Fibroblast of the aortic adventitia (primary cell): Measurements from ENCODE around the gene CRACDL. TPM values are rescaled to one million over a fixed set of nuclear protein-coding genes. Genes with fewer than 3 reads are reported as not detected.

Experiments
- DNase-seq: peaks from one replicate; pipeline ENCODE4 v3.0.0-alpha.2; 2010; ENCODE audit warnings: low read depth
- H3K4me3 ChIP-seq: 2 replicates; pipeline ENCODE4 v1.5.1; 2011; ENCODE audit warnings: low read depth, mild to moderate bottlenecking, control low read depth, low read length, moderate library complexity
- total RNA-seq: library from RNA; depleted of rRNA; stranded (reverse); fragments of >200 nt; gene quantifications from 2 replicates; pipeline ENCODE4 v1.2.3, GENCODE V29; 2012; ENCODE audit warnings: low replicate concordance
- TF ChIP-seq, protein P1 (sequence below): IDR thresholded peaks from 2 replicates; pipeline ENCODE4 v1.5.1; 2011; ENCODE audit warnings: mild to moderate bottlenecking, low read length, control low read depth, inconsistent platforms; ENCODE audit not compliant: insufficient read depth

The CRACDL gene
- total RNA-seq, 1 donor, result not detected

DNA sequence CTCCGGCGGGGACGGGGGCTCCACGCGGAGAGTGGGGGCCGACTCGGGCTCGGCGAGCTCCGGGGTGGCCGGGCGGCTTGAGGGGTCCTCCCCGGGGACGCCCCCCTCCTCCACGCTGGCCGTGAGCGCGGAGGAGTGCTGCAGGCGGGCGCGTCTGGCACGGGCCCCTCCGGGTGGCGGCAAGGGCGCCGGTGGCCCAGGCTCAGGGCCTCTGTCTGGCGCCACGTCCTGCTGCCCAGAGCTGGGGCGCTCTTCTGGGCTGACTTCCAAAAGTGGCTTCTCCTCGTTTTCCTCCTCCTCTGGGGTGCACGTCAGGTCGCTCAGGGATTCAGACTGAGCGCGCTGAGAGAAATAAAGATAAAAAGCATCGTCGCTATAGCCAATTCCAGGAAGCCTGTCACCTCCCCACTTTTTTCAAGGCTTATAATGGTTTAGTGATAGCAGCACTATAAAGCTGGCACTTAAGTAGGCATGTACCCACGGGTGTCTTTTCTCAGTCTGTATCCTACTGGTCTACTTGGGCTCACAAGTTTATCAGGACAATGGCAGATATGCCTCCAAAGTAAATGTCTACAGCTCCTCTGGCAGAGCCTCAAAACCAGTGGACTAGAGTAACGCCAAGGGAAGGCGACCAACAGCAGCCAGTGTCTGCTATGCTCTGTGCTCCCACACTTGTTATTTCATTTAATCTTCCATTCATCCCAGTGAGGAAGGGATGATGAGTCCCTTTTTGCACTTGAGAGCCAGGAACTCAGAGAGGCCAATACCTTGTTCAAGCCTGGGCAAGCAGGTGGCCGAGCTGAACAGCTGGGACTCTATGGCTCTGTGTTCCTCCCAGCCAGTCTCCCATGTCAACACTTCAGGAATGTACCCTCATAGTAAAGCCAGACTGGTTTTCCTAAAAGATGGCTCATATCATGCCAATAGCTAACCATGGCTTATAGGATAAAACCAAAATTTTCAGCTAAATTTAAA, 112.5 kb downstream of the CRACDL start:
- TF ChIP-seq, protein P1, sequence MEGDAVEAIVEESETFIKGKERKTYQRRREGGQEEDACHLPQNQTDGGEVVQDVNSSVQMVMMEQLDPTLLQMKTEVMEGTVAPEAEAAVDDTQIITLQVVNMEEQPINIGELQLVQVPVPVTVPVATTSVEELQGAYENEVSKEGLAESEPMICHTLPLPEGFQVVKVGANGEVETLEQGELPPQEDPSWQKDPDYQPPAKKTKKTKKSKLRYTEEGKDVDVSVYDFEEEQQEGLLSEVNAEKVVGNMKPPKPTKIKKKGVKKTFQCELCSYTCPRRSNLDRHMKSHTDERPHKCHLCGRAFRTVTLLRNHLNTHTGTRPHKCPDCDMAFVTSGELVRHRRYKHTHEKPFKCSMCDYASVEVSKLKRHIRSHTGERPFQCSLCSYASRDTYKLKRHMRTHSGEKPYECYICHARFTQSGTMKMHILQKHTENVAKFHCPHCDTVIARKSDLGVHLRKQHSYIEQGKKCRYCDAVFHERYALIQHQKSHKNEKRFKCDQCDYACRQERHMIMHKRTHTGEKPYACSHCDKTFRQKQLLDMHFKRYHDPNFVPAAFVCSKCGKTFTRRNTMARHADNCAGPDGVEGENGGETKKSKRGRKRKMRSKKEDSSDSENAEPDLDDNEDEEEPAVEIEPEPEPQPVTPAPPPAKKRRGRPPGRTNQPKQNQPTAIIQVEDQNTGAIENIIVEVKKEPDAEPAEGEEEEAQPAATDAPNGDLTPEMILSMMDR, result no peak
- DNase-seq, result no peak

DNA sequence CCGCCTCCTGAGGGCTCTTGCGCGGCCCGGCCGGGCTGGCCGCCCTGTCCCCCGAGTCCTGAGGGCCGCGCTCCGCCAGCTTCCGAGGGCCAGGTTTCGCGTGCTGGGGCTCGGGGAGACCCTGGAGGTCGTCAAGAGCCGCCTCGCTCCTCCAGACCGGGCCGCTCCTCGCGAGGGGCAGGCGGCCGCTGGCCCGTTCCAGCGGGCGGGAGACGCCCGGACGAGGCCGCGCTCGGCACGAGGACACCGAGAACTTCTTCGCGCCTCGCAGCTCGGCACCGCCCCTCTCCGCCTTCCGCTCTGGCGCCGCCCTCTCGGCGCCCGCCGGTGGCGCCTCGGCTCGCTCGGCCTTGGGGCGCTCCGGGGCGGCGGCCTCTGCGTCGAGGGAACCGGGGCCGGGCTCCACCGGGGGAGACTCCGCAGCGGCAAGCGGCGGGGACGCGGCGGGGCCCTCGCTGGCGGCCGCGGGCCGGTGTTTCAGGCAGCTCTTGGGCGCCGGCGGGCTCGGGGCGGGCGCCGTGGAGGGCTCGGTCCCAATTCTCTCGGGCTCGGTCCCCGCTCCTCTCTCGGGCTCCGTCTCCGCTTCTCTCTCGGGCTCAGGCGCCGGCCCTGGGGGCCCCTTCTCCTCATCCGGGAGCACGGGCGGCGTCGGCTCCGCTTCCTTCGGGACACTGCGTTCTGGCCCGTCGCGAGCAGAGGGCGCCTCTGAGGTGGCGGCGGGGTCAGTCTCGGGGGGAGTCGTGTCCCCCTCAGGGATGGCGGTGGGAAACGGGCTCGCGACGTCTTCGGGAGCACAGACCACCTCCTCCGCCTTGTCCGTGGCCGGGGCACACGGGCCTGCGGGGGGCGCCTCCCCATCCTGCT, 113.5 kb downstream of the CRACDL start:
- H3K4me3 ChIP-seq, result no peak overlapping the region
- TF ChIP-seq, protein P1, result peak; percentile 16
- DNase-seq, result no peak

More for the DNA sequence above, 112.5 kb downstream of the CRACDL start:
- H3K4me3 ChIP-seq, result no peak overlapping the region

DNA sequence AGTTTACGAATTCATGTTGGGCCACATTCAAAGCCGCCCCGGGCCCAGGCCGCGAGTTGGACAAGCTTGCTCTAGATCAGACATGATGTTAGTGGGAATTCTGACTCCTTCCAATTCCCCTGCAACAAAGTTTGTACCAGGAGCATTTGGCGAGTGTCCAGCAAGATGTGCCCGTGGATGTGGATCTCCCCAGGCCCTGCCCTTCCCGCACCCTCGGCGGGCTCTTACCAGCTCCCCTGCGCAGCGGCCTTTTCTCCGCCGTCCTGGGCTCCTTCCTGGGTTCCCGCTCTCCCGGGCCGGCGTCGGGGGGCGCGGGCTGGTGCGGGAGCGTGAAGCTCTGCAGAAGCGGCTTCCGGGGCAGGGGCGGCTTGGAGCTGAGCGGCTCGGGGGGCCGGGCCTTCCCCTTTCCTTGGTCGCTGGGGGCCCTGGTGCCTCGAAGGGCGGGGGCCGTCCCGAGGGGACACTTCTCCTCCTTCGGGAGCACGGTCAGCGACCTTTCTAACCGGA, 114.3 kb downstream of the CRACDL start:
- H3K4me3 ChIP-seq, result no peak overlapping the region
- TF ChIP-seq, protein P1, result no peak
- no peak for DNase-seq

DNA sequence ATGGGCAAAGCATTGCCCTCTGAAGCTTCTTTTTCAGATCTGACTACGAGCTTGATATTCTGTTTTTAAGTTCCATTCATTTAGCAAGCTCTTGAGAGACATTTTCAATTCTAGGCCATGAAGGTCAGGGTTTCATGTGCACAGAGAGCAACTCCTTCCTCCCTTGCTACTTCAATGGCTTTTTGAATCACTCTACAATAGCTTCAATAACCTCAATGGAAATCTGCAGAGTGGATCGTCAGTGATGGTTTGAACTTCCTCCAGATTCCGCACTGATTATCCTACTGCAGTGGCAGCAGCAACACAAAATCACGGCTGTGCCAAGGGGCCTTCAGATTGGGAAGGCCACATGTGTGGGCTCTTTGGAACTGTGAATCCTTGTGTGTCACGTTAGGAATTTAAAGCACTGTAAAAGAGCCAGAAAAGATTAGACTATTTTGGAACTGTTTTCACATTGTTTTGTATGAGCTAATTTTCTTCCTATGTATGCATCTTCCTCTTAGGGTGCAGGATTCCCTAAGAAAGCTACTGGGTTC, 116.7 kb downstream of the CRACDL start:
- H3K4me3 ChIP-seq, result no peak overlapping the region
- TF ChIP-seq, protein P1, result no peak
- DNase-seq, result peak; percentile 32

DNA sequence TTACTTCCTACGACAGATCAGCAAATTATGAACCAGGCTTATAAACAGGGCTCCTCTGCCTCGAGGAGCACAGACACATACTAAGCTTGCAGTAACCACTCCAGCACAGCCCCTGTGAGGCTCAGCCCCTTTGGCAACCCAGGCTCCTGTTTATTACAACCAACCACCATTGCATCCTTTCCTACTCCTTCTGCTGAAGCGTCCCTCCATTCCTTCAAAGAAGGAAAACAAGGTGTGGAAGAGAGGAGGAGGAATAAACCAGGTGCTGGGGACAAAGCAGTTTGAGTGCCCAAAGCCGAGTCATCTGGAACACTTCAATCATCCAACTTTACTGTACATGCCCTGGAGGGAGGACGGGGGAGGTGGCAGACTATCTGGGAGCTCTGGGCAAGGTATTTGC, 117.9 kb downstream of the CRACDL start:
- H3K4me3 ChIP-seq, result no peak overlapping the region
- TF ChIP-seq, protein P1, result no peak
- no peak for DNase-seq

DNA sequence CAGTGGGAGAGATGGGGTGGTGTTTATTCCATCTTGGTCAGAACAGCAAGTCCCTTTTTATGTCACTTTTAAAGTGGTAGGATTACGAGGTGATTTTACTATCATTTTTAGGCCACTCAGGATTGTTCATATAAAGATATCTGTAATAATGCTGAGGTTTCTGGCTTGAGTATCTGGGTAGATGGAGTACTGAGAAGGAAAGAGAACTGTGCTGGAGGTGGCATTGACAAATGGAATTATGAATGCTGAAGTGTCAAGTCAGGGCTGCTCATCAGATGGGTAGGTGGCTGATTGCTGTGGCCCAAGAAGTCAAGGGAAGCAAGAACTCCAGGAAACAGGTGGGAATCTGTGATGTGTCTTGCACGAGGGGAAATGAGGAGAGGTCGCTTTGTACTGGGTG, 119.7 kb downstream of the CRACDL start:
- TF ChIP-seq, protein P1, result no peak
- DNase-seq, result no peak
- no peak overlapping the region for H3K4me3 ChIP-seq
